ENCODE results near the gene CELA2B. TPM values are rescaled to one million over a fixed set of nuclear protein-coding genes. Genes with fewer than 3 reads are reported as not detected.
"Not testable (repeated sequence)": the region's sequence is repeated elsewhere in the genome, so short reads cannot be mapped to it uniquely, and the experiment has no call there.

CELA2B gene
- total RNA-seq, 4 donors from 2014 or later: not detected

- intact Hi-C loops (cut with DNase I; ENCODE audit: low total_unique reads): no loop called here
Observed at GRCh38 chr1:15472587-15472986, 3.3 kb upstream of the CELA2B start.

GRCh38 chr1:15476927-15477326 lies 1.0 kb downstream of the CELA2B start:
- in situ Hi-C loops (cut with MboI; ENCODE audit: low sequenced_read_pairs in 4 of 4): no loop called here
- Histone ChIP-seq H3K4me1 (no peaks in the 10 kb centered on the region), H3K36me3 (no peaks in the 10 kb centered on the region), H3K27me3 (no peaks in the 10 kb centered on the region), H3K27ac (no peak overlapping the region), H3K9me3 (no peaks in the 10 kb centered on the region), H3K4me3 (no peak overlapping the region)
- DNase-seq: no peak
- ATAC-seq: no peak
- no peak for TF ChIP-seq CTCF (IDR thresholded peaks at IDR 0.05 in 4 of 5, conservative IDR thresholded peaks at IDR 0.05 in 1 of 5)
- intact Hi-C loops (cut with DNase I; ENCODE audit: low total_unique reads): no loop called here

More at GRCh38 chr1:15472587-15472986, 3.3 kb upstream of the CELA2B start:
- Histone ChIP-seq H3K27ac (no peak overlapping the region), H3K36me3 (no peaks in the 10 kb centered on the region), H3K9me3 (no peaks in the 10 kb centered on the region), H3K4me3 (no peak overlapping the region), H3K4me1 (no peaks in the 10 kb centered on the region), H3K27me3 (no peaks in the 10 kb centered on the region)
- ATAC-seq (no peak), DNase-seq (no peak)
- TF ChIP-seq POLR2A (IDR thresholded peaks at IDR 0.05): no peak
- TF ChIP-seq CTCF (IDR thresholded peaks at IDR 0.05 in 4 of 5, conservative IDR thresholded peaks at IDR 0.05 in 1 of 5): no peak
- in situ Hi-C loops (cut with MboI; ENCODE audit: low sequenced_read_pairs in 4 of 4): no loop called here

- no peak for TF ChIP-seq POLR2A (IDR thresholded peaks at IDR 0.05)
- no peak for TF ChIP-seq CTCF (IDR thresholded peaks at IDR 0.05 in 4 of 5, conservative IDR thresholded peaks at IDR 0.05 in 1 of 5)
- Histone ChIP-seq H3K27ac (no peak overlapping the region), H3K9me3 (no peaks in the 10 kb centered on the region), H3K4me1 (no peaks in the 10 kb centered on the region), H3K4me3 (no peak overlapping the region), H3K27me3 (no peaks in the 10 kb centered on the region), H3K36me3 (no peaks in the 10 kb centered on the region)
- no peak for ATAC-seq
- no peak for DNase-seq
- intact Hi-C loops (cut with DNase I; ENCODE audit: low total_unique reads): no loop called here
- in situ Hi-C loops (cut with MboI; ENCODE audit: low sequenced_read_pairs in 4 of 4): no loop called here
Observed at GRCh38 chr1:15477646-15478212, 1.8 kb downstream of the CELA2B start.

GRCh38 chr1:15479654-15480347 lies 3.9 kb downstream of the CELA2B start:
- Histone ChIP-seq H3K27ac (no peak overlapping the region), H3K9me3 (no peaks in the 10 kb centered on the region), H3K4me1 (no peaks in the 10 kb centered on the region), H3K36me3 (no peaks in the 10 kb centered on the region), H3K27me3 (no peaks in the 10 kb centered on the region), H3K4me3 (no peak overlapping the region)
- intact Hi-C loops (cut with DNase I; ENCODE audit: low total_unique reads) (no loop called here), in situ Hi-C loops (cut with MboI; ENCODE audit: low sequenced_read_pairs in 4 of 4) (no loop called here)
- no peak for ATAC-seq
- DNase-seq: no peak
- TF ChIP-seq POLR2A (IDR thresholded peaks at IDR 0.05): no peak
- TF ChIP-seq CTCF (IDR thresholded peaks at IDR 0.05 in 4 of 5, conservative IDR thresholded peaks at IDR 0.05 in 1 of 5): no peak

GRCh38 chr1:15482455-15482854 lies 6.6 kb downstream of the CELA2B start:
- ATAC-seq; H3K9me3 ChIP-seq; H3K27me3 ChIP-seq; H3K27ac ChIP-seq; H3K4me3 ChIP-seq; intact Hi-C loops (cut with DNase I; ENCODE audit: low total_unique reads); in situ Hi-C loops (cut with MboI; ENCODE audit: low sequenced_read_pairs in 4 of 4); DNase-seq; H3K36me3 ChIP-seq; H3K4me1 ChIP-seq: not testable (repeated sequence)

- H3K4me1 ChIP-seq; H3K27ac ChIP-seq; H3K36me3 ChIP-seq; ATAC-seq; intact Hi-C loops (cut with DNase I; ENCODE audit: low total_unique reads); H3K4me3 ChIP-seq; H3K27me3 ChIP-seq; DNase-seq; H3K9me3 ChIP-seq; in situ Hi-C loops (cut with MboI; ENCODE audit: low sequenced_read_pairs in 4 of 4): not testable (repeated sequence)
Observed at GRCh38 chr1:15482983-15483543, 7.2 kb downstream of the CELA2B start.

All from gastrocnemius medialis (tissue), 4 donors.